Transverse colon (tissue), 4 donors: ENCODE data around the gene DENND1B. TPM values are rescaled to one million over a fixed set of nuclear protein-coding genes. Genes with fewer than 3 reads are reported as not detected.

Experiments
- DNase-seq: peaks from one replicate; pipeline ENCODE4 v3.0.0-alpha.2; 2019
- H3K27ac ChIP-seq, 4 donors: fragments of 200-600 bp; sonication (generic); 2 replicates each; pipeline ENCODE4 v1.5.1; 2016 to 2018; ENCODE audit warnings: inconsistent platforms in 4 of 4
- H3K27me3 ChIP-seq: fragments of 200-600 bp; sonication (generic); 2 replicates; pipeline ENCODE4 v1.5.1; 2017; ENCODE audit warnings: inconsistent platforms
- H3K36me3 ChIP-seq, 4 donors: fragments of 200-600 bp; sonication (generic); 2 replicates each; pipeline ENCODE4 v1.5.1; 2017 to 2019; ENCODE audit warnings: inconsistent platforms in 4 of 4
- H3K4me1 ChIP-seq, 4 donors: fragments of 200-600 bp; sonication (generic); 2 replicates each; pipeline ENCODE4 v1.5.1; 2017 to 2020; ENCODE audit warnings: inconsistent platforms in 4 of 4
- H3K4me3 ChIP-seq, 4 donors: fragments of 200-600 bp; sonication (generic); 1 replicate in 1 of 4; 2 replicates in 3 of 4; pipeline versions ENCODE4 v1.5.1 to v1.6.1; 2017 to 2019; ENCODE audit warnings: inconsistent platforms in 4 of 4
- H3K9me3 ChIP-seq, 2 donors: fragments of 200-600 bp; sonication (generic); 2 replicates each; pipeline ENCODE4 v1.5.1; 2017 to 2019; ENCODE audit warnings: inconsistent platforms in 2 of 2
- CTCF ChIP-seq, 5 experiments: fragments of 200-600 bp in 3 of 5; fragments of 450-650 bp in 2 of 5; sonication (generic) in 3 of 5; IDR thresholded peaks; 1 replicate in 2 of 5; 2 replicates in 3 of 5; pipeline ENCODE4 v1.5.1; 2016 to 2017; ENCODE audit warnings: antibody characterized with exemption in 5 of 5, inconsistent platforms in 3 of 5, mild to moderate bottlenecking in 2 of 5, moderate library complexity in 1 of 5
- EP300 ChIP-seq: sonication (generic); formaldehyde crosslinking; IDR thresholded peaks from one replicate; pipeline ENCODE4 v1.6.1; 2017; ENCODE audit warnings: antibody characterized with exemption, low read depth
- POLR2A ChIP-seq: fragments of 450-650 bp; IDR thresholded peaks from one replicate; pipeline ENCODE4 v1.6.1; 2016; ENCODE audit warnings: antibody characterized with exemption, mild to moderate bottlenecking, moderate library complexity
- POLR2AphosphoS5 ChIP-seq, 3 donors: sonication (generic); formaldehyde crosslinking; IDR thresholded peaks; one replicate each; pipeline ENCODE4 v1.6.1; 2016; ENCODE audit warnings: antibody characterized with exemption in 3 of 3
- WGBS, 2 donors: methylation state at CpG; one replicate each; pipeline ENCODE4 v1.1.5; 2018; ENCODE audit warnings: low coverage in 1 of 2; 5-methylcytosine and 5-hydroxymethylcytosine counted together
- in situ Hi-C, 4 donors: fragments of 200-750 bp; cut with MboI; loops; one replicate each; pipeline versions ENCODE4 v1.15.0 to v1.15.1; 2017; ENCODE audit warnings: low sequenced_read_pairs in 3 of 4, low pct_ligation_motif_present in 1 of 4, low pct_unique_long_range_greater_than_20kb in 1 of 4
- intact Hi-C: fragments of 100-400 bp; cut with DNase I; formaldehyde crosslinking; loops from one replicate; pipeline ENCODE4 v1.15.1; 2023; ENCODE audit warnings: low total_unique reads
- total RNA-seq, 4 donors: library from RNA; depleted of rRNA; stranded (reverse); fragments of >200 nt; gene quantifications; one replicate each; pipeline ENCODE4 v1.1.0, GENCODE V29; 2016

DENND1B gene
- total RNA-seq, 4 donors from 2014 or later: 21.9 to 59.9 (median 42.3) TPM

DNA sequence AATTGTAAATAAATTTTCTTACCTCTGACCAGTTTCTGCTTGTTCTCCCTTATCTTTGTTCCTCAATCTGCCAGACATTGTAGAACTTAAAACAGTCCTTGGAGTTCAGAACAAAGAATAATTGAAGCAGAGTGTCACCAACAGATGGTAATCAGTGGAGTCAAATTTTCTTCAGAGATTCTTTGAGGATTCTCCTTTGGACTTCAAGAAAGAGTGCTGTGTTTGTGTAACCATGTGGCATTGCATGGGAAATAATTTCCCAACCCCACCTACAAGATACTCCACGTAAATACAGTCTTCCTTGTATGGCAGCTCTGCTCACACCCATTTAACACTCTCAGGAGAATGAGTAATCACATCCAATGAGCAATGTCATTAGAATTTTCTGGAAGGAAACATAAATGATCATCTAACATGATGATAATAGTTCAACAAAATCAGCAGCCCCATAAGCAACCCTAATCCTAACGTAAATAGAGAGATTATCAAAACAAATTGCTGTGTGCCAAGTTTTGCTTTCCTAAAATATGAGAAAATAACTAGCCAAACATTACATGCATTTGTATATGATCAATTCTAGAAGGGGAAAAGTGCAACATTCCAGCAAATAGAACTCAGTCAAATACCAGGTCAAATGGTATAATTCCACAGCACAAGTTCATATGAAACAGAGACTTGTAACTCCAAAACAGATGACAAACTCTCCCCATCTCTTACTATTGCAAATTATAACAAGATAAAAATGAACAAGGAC lies 6.9 kb upstream of the DENND1B start:
- in situ Hi-C loops (no loop called here), intact Hi-C loops (no loop called here)
- 20 to 42% methylated on average over 1 to 2 of the region's 2 CpGs for WGBS, 2 donors
- no peak for TF ChIP-seq POLR2A
- no peak for TF ChIP-seq CTCF (IDR thresholded peaks at IDR 0.05)
- peak in 1 of 3 donors; percentile 54 for TF ChIP-seq POLR2AphosphoS5 (IDR thresholded peaks at IDR 0.05)
- H3K36me3 ChIP-seq: no peaks in the 10 kb centered on the region
- no peaks in the 10 kb centered on the region for H3K27me3 ChIP-seq
- H3K4me3 ChIP-seq: no peak overlapping the region
- H3K9me3 ChIP-seq: no peaks in the 10 kb centered on the region
- peaks cover 11 to 51% (median 16%) of the 10 kb centered on the region in 4 donors for H3K4me1 ChIP-seq
- no peak for DNase-seq
- peak overlapping the region; percentile 70 to 81 (median 75) for H3K27ac ChIP-seq

DNA sequence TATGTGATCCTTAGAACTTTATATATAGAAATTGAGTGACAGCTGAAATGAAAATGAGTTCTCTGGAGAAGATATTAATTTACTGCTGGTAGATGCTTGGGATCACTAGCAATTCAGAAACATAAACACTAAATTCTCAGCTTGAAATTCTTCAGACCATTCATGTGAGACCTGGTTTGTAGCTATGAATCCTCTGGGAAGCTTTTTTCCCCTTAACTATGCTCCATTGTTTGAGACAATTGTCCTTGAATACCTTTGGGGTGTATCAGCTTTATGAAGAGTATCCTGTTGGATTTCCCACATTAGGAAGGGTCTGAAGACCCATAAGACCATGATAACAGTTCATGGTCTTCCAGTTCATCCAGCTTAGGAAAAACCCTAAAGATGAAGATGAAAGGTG lies 4.6 kb upstream of the DENND1B start:
- intact Hi-C loops: no loop called here
- Histone ChIP-seq H3K9me3 (no peaks in the 10 kb centered on the region), H3K27me3 (no peaks in the 10 kb centered on the region), H3K36me3 (no peaks in the 10 kb centered on the region), H3K27ac (no peak overlapping the region), H3K4me1 (peaks cover 22 to 70% (median 31%) of the 10 kb centered on the region in 4 donors), H3K4me3 (no peak overlapping the region)
- TF ChIP-seq POLR2AphosphoS5 (IDR thresholded peaks at IDR 0.05) (no peak), CTCF (IDR thresholded peaks at IDR 0.05) (no peak), POLR2A (no peak), EP300 (no peak)
- in situ Hi-C loops: no loop called here
- DNase-seq: no peak

GRCh38 chr1:197778366-197778945 lies 3.2 kb upstream of the DENND1B start:
- Histone ChIP-seq H3K27ac (no peak overlapping the region), H3K9me3 (no peaks in the 10 kb centered on the region), H3K4me3 (no peak overlapping the region), H3K27me3 (no peaks in the 10 kb centered on the region), H3K4me1 (peaks cover 17 to 68% (median 39%) of the 10 kb centered on the region in 4 donors), H3K36me3 (no peaks in the 10 kb centered on the region)
- TF ChIP-seq POLR2A: no peak
- no peak for TF ChIP-seq EP300
- TF ChIP-seq POLR2AphosphoS5 (IDR thresholded peaks at IDR 0.05): no peak
- no peak for TF ChIP-seq CTCF (IDR thresholded peaks at IDR 0.05)
- 66 to 69% methylated on average over 3 to 4 of the region's 4 CpGs for WGBS, 2 donors
- DNase-seq: no peak
- intact Hi-C loops: no loop called here
- in situ Hi-C loops: no loop called here

GRCh38 chr1:197776351-197777105 lies 1.2 kb upstream of the DENND1B start:
- in situ Hi-C loops: no loop called here
- peak overlapping the region; percentile 93 to 98 (median 95) for H3K27ac ChIP-seq
- no peaks in the 10 kb centered on the region for H3K36me3 ChIP-seq
- peaks cover 11 to 68% (median 37%) of the 10 kb centered on the region in 4 donors for H3K4me1 ChIP-seq
- no peak overlapping the region for H3K4me3 ChIP-seq
- intact Hi-C loops: no loop called here
- TF ChIP-seq POLR2A (no peak), EP300 (no peak), POLR2AphosphoS5 (IDR thresholded peaks at IDR 0.05) (no peak), CTCF (IDR thresholded peaks at IDR 0.05) (no peak)
- no peaks in the 10 kb centered on the region for H3K27me3 ChIP-seq
- H3K9me3 ChIP-seq: no peaks in the 10 kb centered on the region
- DNase-seq: no peak
- WGBS, 2 donors: 51 to 53% methylated on average over 3 of the region's 3 CpGs
